Measurements from ENCODE around the gene ADAMTS14.

GRCh38 chr10:70680899-70681730, 8.8 kb downstream of the ADAMTS14 start:
- TF ChIP-seq CTCF (IDR thresholded peaks at IDR 0.05) (no peak), POLR2A (IDR thresholded peaks at IDR 0.05) (no peak)

Data from body of pancreas (tissue), 4 donors.